SKM-1 treated with dmso at 0.1 percent for 144 hours (cell line): ENCODE results near the gene ZNF213.
A peak's percentile ranks its signal among the peaks of the same experiment; 100 is the strongest.
"Not testable (repeated sequence)": the region's sequence is repeated elsewhere in the genome, so short reads cannot be mapped to it uniquely, and the experiment has no call there.

Experiments used
- DNase-seq: peaks from one replicate; lab custom pipeline; 2025; ENCODE audit not compliant: unreplicated experiment; lab: John Stamatoyannopoulos, UW

The ZNF213 gene

DNA sequence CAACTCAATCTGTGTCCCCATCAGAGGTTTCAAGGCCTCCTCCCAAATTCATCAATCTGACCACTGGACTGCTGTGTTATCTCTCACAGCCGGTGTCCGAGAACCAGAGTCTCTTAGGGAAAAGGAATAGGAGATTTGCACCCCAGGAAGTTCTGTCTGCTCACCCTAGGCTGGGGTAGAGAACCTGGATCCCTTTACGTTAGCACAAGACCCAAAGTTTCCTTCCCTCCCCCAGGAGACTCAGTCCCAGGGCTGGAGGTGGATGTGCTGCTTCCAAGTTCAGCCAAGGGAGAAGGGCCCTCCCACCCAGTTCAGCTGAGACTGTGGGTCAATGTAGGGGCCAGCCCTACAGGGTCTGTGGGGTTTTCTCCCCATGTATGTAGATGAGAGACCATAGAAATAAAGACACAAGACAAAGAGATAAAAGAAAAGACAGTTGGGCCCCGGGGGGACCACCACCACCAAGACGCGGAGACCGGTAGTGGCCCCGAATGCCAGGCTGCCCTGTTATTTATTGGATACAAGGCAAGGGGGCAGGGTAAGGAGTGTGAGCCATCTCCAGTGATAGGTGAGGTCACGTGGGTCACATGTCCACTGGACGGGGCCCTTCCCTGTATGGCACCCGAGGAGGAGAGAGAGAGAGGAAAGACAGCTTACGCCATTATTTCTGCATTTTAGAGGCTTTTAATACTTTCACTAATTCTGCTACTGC lies 30.4 kb downstream of the ZNF213 start:
- DNase-seq = no peak

DNA sequence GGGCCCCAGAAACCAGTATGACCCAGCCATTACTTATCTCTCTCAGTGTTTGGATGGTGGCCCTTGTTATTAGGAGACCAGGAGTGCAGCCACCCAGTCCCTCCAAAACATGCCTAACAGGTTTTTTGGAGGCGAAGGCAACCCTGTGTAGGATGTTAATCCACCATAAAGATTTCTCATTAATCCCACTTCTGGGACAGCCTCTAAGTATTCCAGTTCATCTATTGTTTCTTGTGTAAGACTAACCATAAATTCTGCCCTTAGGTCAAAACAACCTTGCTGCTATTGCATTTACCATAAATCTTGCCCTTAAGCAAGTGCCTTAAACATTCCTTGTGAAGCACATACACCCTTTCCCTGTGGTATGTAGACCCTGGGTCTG lies 31.7 kb downstream of the ZNF213 start:
- DNase-seq = no peak

DNA sequence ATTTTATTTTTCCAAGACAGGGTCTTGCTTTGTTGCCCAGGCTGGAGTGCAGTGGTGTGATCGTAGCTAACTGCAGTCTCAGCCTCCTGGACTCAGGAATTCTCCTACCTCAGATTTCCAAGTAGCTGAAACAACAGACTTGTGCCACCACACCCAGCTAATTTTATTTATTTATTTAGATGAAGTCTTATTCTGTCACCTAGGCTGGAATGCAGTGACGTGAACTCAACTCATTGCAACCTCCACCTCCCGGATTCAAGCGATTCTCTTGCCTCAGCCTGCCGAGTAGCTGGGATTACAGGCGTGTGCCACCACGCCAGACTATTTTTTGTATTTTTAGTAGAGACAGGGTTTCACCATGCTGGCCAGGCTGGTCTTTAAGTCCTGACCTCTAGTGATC lies 33.9 kb downstream of the ZNF213 start:
- DNase-seq = not testable (repeated sequence)

DNA sequence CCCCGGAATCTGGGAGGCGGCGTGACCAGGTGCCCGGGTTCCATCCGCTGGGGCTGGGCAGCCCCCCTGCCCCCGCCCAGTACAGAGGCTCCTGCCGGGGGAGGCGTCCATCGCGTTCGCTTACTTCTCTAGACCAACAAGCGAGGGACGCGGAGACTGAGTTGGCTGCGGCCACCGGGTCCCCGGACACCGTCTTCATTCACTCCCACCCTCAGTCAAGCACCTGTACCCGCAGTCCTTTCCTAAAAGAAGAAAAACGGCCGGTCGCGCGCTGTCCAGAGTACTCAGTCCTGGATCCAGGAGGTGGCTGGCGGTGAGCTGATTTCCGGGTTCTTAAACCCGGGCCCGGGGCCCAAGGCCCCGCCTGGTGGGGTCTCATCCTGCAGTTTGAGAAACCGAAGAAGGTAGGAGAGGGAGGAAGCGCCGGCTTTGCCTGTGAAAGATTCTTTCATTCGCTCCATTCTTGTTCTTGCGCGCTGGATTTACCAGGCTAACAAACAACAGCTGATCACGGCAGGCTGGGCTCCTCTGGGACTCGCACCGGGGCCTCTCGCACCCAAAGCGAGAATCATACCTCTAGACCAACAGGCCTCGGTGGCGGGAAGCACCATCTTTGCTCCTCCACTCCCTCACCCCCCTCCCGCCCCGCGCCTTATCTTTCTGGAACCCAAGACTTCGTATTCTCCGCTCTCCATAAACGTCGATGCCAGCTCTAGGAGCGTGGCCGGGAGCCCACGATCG lies 35.8 kb downstream of the ZNF213 start:
- no peak for DNase-seq

DNA sequence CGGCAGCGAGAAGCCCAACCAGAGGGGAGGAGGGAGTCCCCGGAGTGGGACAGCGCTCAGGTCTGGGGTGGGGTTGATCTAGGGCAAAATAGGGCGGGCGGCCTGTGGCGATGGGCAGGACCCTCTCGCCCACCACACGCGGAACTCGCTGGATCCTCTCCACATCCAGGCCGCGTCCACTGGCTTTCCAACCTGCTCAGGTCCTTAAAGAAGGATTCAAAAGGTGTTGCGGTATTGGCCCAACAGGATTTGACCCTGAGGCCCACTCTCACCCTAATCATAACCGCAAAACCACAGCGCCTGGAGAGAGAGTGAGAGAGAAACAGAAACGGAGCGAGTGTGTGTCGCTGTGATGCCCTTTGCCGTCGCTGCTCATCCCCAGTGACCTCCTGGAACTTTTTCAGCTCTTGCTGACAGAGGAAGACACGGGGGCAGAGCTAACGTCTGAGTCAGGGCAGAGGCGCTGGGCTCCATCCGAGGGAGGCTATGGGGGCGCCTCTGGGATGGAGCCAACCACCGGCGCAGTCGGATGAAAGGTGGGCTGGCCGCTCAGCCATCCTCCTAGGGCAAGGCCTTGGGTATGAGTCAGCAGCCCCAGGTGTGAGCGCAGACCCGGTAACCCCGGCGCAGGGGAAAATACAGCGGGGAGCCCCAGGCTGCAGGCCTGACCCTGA lies 36.5 kb downstream of the ZNF213 start:
- no peak for DNase-seq

DNA sequence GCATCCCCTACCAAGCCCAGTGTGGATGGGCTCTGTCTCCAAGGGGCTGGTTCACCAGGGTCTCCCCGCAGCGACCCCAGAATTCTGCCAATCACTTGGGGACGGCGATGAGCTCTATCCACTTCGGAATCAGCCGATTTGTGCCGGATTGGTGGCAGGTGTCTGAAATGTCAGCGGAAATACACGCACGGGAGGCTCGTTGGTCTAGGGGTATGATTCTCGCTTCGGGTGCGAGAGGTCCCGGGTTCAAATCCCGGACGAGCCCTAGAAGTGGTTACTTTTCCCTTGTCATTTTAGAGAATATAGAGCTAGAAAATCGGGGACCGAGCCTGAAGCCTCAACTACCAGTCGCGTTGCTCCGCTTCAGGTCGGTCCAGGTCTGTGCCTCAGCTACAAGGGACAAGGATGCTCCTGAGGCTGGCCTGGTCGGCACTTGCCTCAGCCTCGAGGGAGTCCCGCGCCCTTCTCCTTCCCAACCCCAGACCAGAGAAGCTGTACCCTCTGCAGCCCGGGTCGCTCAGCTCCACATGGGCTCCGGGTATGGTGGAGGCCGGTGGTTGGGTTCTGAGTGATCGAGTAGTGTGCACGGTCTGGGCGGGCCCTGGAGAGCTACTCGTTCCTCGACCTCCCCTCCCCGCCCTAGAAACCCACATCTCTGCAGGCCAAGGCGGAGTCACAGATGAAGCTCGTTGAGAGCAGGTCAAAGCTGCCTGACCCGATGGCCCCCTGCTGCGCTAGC lies 37.2 kb downstream of the ZNF213 start:
- DNase-seq = no peak

DNA sequence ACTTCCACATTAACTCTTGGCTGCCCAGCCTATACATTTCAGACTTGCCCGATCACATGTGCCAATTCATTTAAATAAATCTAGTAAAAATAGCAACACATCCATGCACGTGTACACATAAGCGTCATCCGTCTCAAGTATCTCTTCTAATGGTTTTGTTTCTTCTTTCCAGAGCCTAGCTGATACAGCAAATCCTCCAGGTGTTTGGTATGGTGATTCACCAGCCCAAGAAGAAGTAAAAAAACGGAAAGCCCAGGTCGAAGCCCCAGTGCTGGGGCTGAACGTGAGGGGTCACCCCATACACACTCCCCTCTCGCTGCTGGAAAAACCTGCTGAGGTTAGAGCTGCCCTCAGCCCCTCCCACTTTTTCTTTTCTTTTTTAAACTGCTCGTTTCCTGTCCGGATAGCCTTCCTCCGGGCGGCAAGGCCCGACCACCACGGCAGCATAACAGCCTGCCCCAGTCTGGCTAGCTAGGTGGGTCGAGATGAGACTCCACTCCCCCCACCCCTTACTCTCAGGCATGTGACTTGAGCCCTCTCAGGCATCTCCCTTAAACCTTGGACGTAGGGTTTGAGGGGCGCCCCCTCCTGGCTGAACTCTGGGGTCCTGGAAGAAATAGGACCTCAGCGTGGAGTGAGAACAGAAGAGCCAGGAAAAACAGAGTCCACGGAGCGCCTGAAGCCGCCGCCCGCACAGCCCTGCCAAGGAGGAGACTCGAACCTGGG lies 39.2 kb downstream of the ZNF213 start:
- DNase-seq = peak; percentile 25

DNA sequence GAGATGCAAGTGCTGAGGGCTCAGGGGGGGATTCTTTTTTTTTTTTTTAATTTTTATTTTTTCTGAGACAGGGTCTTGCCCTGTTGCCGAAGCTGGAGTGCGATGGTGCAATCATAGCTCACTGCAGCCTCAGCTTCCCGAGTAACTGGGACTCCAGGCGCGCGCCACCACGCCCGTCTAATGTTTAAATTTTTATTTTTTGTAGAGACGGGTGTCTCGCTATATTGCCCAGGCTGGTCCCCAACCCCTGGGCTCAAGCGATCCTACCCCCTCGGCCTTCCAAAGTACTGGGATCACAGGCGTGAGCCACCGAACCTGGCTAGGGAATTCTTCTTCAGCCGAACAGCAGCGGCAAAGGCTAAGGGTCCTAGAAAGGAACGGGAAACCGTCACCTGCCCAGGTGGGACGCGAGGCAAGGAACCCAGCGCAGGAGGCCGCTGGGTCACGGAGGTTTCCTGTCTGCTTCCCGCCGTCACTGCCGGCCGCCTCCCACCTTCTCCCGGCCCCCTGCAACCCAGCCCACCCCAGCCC lies 39.9 kb downstream of the ZNF213 start:
- no peak for DNase-seq

DNA sequence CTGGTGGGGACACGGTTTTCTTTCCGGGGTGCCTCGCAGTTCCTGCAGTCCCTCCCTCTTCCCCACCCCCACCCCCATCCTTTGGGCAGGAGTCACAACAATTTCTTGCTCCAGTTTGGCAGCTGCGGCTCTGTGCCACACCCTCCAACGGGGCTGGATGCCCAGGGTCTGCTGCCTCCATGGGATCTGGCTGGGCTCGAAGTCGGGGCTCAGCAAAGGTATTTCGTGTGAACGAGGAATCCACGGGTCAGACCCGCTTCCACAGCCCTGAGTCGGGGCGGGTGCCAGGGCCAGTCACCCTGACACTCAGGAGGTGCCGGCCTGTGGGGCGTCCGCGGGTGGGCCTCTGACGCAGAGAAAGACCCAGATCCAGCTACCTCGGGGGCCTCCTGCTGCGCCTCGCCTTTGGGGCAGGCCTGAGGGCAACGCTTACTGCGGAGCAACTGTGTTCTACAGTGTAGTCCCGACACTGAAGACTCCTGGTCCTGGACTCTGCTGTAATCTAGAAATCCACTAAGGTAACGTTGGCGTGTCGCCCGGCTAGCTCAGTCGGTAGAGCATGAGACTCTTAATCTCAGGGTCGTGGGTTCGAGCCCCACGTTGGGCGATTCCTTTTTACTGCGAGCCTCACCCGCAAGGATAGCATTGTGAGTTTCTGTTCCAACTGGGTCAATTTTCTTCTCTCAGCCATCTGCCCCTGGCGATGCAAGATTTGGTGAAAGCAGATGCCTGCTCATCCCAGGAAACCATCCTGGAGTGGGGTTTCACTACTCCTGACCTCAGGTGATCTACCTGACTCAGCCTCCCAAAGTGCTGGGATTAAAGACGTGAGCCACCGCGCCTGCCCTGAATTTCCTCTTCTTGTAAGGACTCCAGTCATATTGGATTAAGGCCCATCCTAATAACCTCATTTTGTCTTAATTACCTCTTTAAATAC lies 40.6 kb downstream of the ZNF213 start:
- no peak for DNase-seq

DNA sequence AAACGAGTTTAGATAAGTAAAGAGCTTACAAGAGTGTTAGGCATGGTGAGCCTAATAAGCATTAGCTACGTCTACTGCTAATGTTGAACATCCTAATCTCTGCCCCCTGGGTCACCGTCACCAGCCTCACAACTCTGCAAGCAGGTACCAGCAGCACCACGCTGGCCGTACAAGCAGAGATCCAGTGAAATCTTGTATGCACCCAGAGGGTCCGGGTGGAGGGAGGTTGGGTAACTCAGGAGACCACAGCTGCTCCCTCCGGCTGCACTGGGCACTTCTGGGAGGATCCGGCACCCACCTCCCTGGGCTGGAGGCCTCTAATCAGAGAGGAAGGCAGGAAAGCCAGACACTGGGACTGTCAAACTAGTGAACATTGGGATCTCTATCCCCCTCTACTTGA lies 44.8 kb downstream of the ZNF213 start:
- no peak for DNase-seq

DNA sequence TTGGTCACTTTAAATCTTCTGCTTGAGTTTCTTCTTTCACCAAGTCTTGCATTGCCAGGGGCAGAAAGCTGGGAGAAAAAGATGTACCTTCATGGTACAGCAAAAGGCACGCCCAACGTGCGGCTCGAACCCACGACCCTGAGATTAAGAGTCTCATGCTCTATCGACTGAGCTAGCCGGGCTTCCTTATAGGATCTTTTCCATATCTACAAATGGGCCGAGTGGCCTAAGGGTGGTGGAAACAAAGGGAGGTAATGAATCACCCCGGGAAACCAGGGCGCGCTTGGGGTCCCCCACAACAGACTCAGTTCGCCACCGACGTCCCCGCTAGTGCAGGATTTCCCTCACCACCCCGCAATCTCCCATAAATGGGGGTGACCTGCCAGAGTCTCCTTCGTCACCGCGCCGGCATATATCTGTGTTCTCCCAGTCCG lies 45.6 kb downstream of the ZNF213 start:
- DNase-seq = no peak

DNA sequence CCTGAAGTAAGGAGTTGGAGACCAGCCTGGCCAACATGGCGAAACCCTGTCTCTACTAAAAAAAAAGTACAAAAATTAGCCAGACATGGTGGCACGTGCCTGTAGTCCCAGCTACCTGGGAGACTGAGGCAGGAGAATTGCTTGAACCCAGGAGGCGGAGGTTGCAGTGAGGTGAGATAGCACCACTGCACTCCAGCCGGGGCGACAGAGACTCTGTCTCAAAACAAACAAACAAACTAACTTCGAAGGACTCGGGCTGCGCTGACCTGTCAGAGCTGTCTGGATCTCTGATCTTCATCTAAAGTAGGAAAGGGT lies 47.4 kb downstream of the ZNF213 start:
- DNase-seq = not testable (repeated sequence)

DNA sequence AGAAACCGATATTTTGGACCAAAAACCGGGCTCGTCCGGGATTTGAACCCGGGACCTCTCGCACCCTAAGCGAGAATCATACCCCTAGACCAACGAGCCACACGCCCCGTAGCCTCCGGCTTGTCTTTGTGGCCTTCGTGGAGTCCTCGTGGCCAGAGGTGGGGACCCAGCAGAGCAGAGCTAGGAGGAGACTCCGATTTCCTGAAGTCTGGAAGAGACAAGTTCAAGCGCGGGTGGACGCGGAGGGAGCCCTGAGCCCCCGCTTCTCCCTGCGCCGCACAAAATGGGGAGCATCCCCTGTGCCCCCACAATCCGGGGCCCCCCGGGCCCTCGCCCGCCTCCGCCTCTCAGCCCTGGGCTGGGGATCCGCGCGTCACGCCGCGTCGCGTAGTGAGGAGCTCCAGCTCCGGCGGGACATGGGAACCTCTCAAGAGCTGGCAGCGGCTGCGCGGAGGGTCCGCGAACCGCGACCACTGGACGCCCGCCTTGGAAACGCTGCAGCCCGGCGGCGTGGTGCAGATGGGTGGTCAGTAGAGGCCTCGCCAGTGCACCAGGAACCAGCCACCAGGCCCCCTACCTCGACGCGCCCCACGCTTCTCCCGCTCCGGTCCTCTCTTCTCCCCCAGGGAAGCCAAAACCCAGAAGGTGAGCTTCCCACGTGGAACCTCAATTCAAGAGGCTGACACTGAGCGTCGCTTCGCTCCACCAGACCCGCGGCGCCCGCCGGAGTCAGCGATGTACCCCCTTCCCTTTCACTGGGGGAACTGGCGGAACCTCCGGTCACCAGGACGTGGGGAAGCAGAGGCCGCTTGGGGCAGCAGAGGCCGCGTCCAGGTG lies 48.0 kb downstream of the ZNF213 start:
- peak; percentile 47 for DNase-seq

DNA sequence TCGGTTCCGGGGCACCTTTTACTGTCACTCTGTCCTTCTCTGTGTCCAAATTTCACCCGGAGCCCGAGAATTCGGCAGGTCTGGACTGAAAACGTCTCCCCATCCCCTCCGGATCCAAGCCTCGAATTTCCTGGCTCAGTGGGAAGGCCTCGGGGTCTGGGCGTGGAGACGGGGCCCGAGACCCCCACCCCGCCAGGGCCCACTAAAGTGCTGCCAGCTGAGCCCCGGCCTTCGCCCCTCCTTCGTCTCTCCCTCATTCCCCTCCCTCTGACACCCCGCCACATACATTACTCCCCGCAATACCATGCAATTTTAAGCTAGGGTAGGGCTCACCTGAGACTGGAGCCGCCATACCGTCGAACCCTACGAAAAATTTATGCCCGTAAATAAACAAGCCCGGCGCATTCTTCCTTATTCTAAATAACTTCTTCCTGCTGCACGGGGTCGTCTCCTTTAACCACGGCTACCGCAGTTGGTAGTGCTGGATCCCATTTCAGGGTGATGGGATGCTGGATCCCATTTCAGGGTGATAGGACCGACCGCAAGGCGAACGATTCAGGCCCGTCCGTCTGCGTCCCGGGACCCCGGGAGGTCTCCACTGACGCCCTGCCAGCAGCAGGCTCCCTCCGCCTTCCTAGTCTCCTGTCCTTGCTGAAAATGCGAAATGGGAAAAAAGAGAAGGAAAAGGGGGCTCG lies 48.8 kb downstream of the ZNF213 start:
- DNase-seq = no peak

DNA sequence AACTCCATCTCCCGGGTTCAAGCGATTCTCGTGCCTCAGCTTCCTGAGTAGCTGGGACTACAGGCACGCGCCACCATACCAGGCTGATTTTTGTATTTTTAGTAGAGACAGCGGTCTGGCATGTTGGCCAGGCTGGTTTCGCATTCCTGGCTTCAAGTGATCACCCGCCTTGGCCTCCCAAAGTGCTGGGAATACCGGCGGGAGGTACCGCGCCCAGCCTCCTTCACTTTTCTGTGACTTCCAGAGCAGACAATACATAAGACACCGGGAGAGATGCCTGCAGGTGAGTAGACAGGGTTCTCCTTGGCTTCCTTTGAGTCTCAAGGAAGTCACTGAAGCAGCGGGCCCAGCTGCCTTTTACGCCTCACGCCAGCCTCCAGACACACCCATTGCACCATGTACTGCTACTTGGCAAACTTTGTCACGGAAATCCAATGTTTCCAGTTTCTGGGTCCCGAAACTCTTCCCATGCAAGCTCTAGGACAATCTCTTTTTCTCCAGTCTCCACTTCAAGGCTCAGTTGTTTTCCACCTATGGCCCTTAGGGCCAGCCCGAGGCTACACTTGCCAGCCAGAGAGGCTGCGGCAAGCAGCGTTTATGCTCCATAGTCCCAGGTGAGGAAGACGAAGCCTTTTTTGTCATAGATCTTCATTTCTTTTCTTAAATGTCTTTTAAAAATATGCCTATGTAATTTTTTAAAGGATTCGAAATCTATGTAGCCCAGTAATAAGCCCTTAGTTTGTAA lies 52.3 kb downstream of the ZNF213 start:
- no peak for DNase-seq

DNA sequence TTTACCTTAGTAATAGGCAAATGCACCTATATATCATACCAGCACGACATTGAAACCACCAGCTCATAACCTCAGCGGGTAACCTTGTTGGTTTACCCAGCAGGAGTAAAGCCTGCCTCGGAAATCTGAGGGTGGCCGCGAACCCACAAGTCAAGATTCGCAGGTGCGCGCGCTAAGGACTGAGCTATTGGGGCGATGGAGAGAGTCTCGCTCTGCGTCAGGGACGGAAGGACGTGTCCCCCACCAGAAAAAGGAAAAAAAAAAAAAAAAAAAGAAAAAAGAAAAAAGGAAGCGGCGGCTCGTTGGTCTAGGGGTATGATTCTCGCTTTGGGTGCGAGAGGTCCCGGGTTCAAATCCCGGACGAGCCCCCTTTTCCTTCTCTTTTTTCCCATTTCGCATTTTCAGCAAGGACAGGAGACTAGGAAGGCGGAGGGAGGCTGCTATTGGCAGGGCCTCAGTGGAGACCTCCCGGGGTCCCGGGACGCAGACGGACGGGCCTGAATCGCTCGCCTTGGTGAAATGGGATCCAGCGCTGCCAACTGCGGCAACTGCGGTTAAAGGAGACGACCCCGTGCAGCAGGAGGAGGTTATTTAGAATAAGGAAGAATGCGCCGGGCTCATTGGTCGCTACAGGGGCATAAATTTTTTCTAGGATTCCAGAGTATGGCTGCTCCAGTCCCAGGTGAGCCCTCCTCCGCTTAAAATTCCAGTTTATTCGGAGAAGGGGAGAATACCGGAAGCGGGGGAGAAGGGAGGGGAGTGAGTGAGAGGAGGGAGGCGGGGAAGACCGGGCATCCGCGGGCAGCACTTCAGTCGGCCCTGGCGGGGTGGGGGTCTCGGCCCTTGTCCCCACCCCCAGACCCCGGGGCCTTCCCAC lies 53.2 kb downstream of the ZNF213 start, which contains the start of gene OR1F1:
Gene OR1F1, plus strand, starts transcription at position 407 of the 877 bp plus-strand sequence.
- DNase-seq = peak; percentile 50

DNA sequence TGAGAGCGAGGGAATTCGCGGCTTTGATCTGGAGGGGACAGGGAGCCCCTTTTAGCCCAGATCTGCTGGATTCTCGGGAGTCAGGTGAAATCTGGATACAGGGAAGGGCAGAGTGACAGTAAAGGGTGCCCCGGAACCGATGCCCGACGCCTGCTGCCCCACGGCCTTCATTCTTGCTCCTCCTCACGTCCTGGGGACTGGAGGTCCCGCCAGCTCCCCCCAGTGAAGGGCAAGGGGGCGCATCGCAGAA lies 53.8 kb downstream of the ZNF213 start:
- no peak for DNase-seq
